Kidney capillary endothelial cell (primary cell): ENCODE results near the gene TCP11L1.
A peak's percentile ranks its signal among the peaks of the same experiment; 100 is the strongest.
"Not testable (repeated sequence)": the region's sequence is repeated elsewhere in the genome, so short reads cannot be mapped to it uniquely, and the experiment has no call there.

Experiments used
- DNase-seq: peaks from one replicate; pipeline ENCODE4 v3.0.0-alpha.2; 2018; ENCODE audit warnings: low spot score

Gene TCP11L1

DNA sequence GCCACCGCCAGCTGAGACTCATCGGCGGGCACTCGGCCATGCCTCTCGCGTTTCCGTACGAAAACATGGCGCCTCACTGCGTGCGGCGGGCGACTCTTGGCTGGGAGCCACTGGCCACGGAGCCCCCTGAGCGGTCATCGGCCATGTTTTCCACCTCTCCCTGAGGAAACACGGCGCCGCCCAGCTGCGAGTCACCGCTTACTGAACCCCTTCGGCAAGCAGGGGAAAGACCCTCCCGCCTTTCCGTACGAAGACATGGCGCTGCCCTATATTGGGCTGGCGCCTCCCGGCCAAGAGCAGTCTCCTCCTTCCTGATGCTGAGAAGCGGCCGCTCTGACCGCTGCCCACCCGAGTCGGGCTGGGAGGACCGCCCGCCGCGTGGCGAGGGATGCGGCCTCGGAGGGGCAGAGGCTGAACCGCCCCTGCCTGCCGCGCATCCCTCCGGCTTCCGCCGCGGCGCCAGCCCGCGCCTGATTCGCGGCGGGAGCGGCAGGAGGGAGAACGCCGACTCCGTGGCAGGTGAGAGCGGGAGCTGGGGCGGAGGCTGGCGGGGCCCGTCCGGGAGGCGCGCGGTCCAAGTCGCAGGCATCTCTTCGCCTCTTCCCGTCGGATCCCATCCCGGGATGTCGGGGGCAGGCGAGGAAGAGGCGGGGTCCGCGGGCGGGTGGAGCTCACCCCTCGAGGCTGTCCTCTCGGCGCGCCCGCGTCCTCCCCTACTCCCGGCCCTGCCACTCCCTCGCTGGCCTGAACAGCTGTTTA is at the start of gene TCP11L1:
TCP11L1 (plus strand) TSS at position 299 of the 759 bp plus-strand sequence. CDS start 4,202 bp downstream, outside the sequence.
- peak; percentile 89 for DNase-seq

DNA sequence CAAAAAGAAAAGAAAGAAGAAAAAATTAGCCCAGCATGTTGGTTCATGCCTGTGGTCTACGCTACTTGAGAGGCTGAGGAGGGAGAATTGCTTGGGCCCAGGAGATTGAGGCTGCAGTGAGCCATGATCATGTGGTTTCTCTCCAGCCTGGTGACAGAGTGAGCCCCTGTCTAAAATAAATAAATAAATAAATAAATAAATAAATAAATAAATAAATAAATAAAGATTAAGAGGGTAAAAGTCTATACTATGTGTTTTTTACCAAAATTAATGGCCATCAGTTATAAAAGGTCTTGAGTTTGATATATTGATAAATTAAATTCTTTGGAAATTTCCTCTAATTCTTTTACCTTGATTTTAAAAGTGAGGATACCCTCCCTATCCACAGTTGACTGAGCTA is 48.9 kb upstream of the TCP11L1 start:
- DNase-seq: no peak

DNA sequence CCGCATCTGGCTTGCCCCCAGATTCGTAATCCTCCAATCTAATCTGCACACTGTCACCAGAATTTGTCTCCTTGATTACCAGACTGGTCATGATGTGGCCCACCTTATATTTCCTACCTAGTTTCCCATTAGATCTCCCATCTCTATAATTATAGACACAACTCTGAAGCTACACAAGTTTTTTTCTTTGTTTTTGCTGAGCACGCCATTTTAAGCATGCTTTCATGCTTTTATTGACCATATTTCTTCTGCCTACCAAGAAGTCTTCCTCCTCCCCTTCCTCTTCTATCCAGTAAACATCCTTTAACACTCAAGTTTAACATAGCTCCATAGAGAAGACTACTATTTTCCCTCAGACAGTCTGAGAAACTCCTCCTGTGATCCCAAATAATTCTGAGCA is 47.9 kb upstream of the TCP11L1 start:
- DNase-seq: no peak

- no peak for DNase-seq
Observed at GRCh38 chr11:32991898-32992297, 47.5 kb upstream of the TCP11L1 start.

DNA sequence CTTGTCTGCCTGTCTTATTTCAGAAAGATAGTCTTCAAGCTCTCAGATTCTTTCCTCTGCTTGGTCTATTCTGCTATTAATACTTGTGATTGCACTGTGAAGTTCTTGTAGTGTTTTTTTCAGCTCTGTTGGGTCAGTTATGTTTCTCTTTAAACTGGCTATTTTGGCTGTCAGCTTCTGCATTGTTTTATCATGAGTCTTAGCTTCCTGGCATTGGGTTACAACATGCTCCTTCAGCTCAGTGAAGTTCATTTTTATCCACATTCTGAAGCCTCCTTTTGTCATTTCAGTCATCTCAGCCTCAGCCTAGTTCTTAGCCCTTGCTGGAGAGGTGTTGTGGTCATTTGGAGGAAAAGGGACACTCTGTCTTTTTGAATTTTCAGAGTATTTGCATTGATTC is 39.2 kb upstream of the TCP11L1 start:
- DNase-seq: peak; percentile 28

DNA sequence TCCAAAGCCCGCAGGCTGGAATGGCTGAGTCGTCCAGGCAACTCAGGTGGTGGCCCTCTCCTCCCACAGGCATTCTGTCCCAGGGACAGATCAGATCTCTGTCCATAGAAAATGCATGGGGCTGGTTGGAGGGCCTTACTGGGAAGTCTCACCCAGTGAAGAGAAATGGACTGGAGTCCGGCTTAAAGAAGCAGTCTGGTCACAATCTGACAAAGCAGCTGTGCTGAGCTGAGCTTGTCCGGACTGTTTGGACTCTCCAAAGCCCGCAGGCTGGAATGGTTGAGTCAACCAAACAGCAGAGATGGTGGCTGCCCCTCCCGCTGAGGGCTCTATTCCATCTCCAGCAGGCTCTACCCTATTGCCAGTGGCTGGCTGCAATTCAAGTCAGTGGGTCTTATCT is 38.1 kb upstream of the TCP11L1 start:
- no peak for DNase-seq

DNA sequence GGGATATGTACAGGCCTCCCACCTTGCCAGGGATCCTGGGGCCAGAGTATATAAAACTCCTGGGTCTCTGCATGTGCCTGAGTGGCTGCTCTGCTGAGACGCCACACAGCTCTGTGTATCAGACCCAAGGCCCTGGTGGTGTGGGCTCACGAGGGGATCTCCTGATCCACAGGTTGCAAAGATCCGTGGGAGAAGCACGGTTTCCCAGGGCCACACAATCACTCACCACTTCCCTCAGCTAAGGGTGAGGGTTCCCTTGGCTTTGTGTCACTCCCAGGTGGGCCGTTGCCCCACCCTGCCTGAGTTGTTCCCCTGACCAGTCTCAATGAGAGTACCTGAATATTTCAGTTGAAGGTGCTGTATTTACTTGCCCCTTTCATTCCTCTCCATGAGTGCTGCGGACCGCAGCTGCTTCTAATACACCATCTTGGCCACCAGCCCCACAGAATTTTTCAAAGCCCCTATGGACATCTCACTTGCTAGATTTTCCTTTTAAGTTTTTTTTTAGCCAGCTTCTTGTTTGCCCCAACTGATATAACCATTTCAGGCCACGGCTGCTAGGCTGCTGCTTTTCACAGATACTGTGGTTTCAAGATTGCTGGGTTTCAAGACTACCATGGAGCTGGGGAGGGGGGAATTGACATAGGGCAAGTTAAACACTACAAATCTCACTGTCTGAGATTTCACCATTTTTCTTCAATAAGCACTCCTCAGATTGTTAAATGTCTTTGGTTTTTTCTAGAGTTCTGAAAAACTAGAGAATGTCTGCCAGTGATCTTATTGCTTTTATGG is 37.4 kb upstream of the TCP11L1 start:
- DNase-seq: no peak

- no peak for DNase-seq
Observed at GRCh38 chr11:33005175-33005574, 34.2 kb upstream of the TCP11L1 start.

DNA sequence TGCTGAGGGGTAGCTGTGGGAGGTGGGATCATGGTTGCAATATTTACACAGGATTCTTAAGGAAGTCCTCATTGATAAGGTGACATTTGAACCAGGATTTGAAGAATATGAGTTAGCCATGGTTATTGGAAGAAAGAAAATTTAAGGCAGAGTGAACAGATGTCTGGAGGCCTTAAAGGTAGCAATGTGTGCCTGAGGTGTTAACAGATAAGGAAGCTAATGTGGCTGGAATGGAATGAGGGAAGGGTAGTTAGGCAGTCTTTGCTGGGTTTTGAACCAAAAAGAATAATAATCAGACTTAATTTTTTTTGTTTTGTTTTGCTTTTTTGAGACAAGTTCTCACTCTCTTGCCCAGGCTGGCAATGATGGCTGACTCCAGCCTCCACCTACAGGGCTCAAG is 33.4 kb upstream of the TCP11L1 start:
- DNase-seq: no peak

GRCh38 chr11:33013755-33014154 is 25.6 kb upstream of the TCP11L1 start:
- no peak for DNase-seq

DNA sequence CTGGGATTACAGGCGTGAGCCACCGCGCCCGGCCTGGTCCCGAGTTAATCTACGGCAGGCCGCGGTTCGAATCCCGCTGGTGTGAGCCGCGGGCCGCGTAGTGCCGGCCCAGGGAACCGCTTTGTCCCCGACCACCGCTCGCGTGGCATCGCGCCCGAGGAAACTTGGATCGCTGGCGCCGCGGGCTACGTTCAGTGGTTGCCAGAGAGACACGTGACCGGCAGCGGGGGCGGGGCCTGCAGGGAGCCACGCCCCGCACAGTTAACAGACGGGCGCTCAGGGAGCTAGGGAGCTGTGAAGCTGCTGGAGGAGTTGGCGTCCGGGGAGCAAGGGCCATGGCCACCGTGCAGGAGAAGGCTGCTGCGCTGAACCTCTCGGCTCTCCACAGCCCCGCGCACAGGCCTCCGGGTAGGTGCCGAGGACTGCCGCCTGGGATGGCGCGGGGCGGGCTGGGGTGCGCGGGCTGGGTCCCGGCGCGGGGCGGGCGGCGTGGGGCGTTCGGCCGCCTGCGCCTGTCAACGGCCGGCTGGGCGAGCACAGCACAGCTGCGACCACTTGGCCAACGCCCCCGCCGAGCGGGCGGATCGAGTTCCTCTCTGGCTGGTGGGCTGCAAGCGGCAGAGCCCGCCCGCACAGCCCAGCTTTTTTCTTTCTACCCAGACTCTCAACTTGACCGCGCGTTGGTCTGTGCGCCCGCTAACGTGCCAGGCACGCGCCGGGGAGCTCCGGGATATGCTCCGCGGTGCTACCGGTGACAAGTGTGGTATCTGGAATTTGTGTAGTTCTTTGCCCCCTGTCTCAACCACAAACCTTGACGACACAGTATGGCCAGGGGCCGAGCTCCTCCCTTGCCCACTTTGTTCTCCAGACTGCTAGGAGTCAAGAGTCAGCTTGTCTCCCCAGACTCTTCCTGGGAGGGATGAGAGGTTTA is 23.5 kb upstream of the TCP11L1 start, which contains the start of gene DEPDC7:
DEPDC7 (plus strand) TSS at position 258 of the 931 bp plus-strand sequence; CDS start at position 336, 78 bp downstream.
- peak; percentile 51 for DNase-seq

- no peak for DNase-seq
Observed at GRCh38 chr11:33016654-33017053, 22.7 kb upstream of the TCP11L1 start.

DNA sequence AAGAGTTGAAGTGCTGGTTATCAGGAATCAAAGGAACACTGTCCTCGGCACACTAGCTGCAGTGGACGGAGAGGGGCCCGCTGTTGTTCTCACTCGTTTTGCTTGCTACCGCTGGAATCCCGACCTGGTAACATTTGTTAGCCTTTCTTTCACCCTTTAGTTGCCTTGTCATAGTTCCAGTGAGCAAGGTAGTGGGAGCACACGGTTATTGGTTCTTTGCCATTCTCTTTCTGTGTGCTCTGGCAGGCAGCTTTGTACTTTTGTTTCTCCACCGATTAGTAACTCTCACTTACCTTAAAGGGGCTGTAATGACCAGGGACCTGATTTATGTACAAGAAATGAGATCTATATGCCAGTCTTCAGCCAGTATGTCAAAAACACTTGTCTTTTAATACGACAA is 21.9 kb upstream of the TCP11L1 start:
- no peak for DNase-seq

- DNase-seq: no peak
Observed at GRCh38 chr11:33017965-33018364, 21.4 kb upstream of the TCP11L1 start.

DNA sequence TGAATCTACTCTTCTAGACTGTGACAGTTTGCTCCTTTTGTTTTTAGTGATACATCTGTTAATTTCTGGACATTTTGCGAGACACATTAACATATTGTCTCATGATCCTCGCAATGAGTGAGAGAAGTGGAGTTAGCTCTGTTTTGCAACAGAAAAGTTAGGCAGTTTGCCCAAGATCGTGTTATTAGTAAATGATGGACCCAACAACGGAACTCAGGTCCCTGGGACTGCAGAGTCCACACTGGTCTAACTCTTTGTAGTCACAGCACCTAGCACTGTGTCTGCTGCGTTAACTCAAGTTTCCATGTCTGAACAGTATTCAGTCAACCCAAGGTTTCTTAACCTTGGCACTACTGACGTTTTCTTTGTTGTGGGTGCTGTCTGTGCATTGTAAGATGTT is 20.5 kb upstream of the TCP11L1 start:
- no peak for DNase-seq

GRCh38 chr11:33021501-33021900 is 17.9 kb upstream of the TCP11L1 start:
- no peak for DNase-seq

GRCh38 chr11:33021937-33022336 is 17.4 kb upstream of the TCP11L1 start:
- DNase-seq: no peak

DNA sequence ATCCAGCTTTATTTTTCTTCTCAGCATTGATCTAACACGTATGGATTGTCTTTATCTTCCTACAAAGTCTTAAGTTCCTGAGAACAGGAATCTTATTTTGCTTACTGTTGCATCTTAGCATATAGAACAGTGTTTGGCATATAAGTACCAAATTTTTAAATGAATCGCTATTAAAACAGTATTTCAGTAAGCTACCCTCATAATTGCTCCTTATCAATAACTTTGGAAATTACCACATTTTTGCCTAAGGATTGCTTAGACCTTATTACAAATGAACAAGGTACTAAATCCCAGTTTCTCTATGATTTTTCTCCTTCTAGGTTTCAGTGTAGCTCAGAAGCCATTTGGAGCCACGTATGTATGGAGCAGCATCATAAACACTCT is 14.0 kb upstream of the TCP11L1 start:
- no peak for DNase-seq

- no peak for DNase-seq
Observed at GRCh38 chr11:33027233-33027632, 12.1 kb upstream of the TCP11L1 start.

DNA sequence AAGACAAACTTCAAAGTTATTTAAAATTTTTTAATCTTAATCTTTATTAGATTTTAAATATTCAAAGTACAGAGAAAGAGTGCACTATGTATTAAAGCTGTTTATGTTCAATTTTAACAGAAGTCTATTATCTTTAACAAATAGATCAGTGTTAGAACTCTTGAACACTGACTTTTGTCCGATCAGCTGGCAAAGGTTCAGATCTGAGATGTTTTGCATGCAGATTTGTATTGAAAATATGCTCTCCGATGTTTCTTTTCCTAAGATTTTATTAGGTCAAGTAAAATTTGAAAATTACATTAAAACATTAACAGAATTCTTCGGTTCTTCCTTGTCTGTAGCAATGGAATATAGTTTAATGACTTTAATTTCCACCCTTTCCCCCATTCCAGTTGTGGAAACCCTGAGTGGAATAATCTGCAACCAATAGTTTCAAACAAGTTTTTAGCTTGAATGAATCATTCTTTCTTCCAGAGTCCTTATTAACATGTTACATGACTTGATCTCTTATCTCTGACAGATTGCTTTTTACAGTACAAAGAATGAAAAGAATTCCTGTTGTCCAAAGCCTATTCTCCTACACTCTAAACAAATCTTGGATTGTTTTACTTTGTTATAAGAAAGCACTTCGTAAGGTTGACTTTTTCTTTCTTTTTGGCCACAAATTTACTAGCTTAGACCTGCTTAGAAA is 11.4 kb upstream of the TCP11L1 start:
- no peak for DNase-seq

DNA sequence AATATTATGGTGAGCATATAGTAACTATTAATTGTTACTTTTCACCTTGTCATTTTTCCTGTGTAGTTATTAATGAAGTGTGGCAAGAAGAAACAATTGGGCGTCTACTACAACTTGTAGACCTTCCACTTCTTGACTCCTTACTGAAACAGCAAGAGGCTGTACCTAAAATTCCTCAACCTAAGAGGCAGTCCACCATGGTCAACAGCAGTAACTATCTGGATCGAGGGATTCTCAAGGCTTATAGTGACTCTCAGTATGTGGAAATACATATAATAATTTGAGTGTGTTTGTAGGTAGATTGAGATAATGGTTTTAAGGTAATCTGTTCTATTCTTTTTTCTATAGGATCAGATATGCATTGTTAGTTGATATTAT is 10.8 kb upstream of the TCP11L1 start:
- no peak for DNase-seq

DNA sequence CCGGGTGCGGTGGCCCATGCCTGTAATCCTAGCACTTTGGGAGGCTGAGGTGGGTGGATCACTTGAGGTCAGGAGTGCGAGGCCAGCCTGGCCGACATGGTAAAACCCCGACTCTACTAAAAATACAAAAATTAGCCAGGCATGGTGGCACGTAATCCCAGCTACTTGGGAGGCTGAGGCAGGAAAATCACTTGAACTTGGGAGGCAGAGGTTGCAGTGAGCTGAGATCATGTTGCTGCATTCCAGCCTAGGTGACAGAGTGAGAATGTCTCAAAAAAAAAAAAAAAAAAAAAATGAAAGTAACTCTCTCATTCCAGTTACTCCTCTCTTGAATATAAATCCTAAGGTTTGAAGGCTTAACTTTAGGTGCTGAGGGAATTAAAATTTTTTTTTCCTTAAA is 10.2 kb upstream of the TCP11L1 start:
- not testable (repeated sequence) for DNase-seq
